Measurements from ENCODE around the gene E4F1.
"Not testable (repeated sequence)": the region's sequence is repeated elsewhere in the genome, so short reads cannot be mapped to it uniquely, and the experiment has no call there.

Gene E4F1

GRCh38 chr16:2256531-2257140 is 33.2 kb downstream of the E4F1 start:
- Histone ChIP-seq H4K20me1 (ENCODE audit: insufficient read depth, low read length) (peaks cover 31% of the 10 kb centered on the region), H3K36me3 (replicated peaks; ENCODE audit: low read depth, low read length) (peaks cover 51% of the 10 kb centered on the region), H3K4me2 (ENCODE audit: low read length) (no peak overlapping the region), H3K27me3 (ENCODE audit: low read depth, low read length) (no peaks in the 10 kb centered on the region), H3K27ac (ENCODE audit: low read length) (no peak overlapping the region), H2AFZ (ENCODE audit: low read depth, low read length) (no peak overlapping the region), H3K4me3 (ENCODE audit: low read length) (no peak overlapping the region), H3K4me1 (ENCODE audit: low read length) (peaks cover 25% of the 10 kb centered on the region), H3K79me2 (ENCODE audit: low read length) (peaks cover 37% of the 10 kb centered on the region), H3K9ac (ENCODE audit: low read length) (no peak overlapping the region), H3K9me3 (ENCODE audit: insufficient read depth, low read length) (no peaks in the 10 kb centered on the region)
- no peak for TF ChIP-seq EZH2phosphoT487 (IDR thresholded peaks at IDR 0.05; ENCODE audit: low read depth)
- no peak for TF ChIP-seq CTCF (IDR thresholded peaks at IDR 0.05; ENCODE audit: low read depth, low read length)

GRCh38 chr16:2257726-2258125 is 34.3 kb downstream of the E4F1 start:
- Histone ChIP-seq H3K9me3 (ENCODE audit: insufficient read depth, low read length) (no peaks in the 10 kb centered on the region), H3K27ac (ENCODE audit: low read length) (no peak overlapping the region), H3K36me3 (replicated peaks; ENCODE audit: low read depth, low read length) (peaks cover 62% of the 10 kb centered on the region), H3K4me1 (ENCODE audit: low read length) (peaks cover 14% of the 10 kb centered on the region), H3K27me3 (ENCODE audit: low read depth, low read length) (no peaks in the 10 kb centered on the region), H2AFZ (ENCODE audit: low read depth, low read length) (no peak overlapping the region), H3K79me2 (ENCODE audit: low read length) (peaks cover 47% of the 10 kb centered on the region), H3K4me3 (ENCODE audit: low read length) (no peak overlapping the region), H3K4me2 (ENCODE audit: low read length) (no peak overlapping the region), H4K20me1 (ENCODE audit: insufficient read depth, low read length) (peaks cover 31% of the 10 kb centered on the region), H3K9ac (ENCODE audit: low read length) (no peak overlapping the region)
- TF ChIP-seq CTCF (IDR thresholded peaks at IDR 0.05; ENCODE audit: low read depth, low read length) (no peak), EZH2phosphoT487 (IDR thresholded peaks at IDR 0.05; ENCODE audit: low read depth) (no peak)

GRCh38 chr16:2258530-2258929 is 35.1 kb downstream of the E4F1 start:
- not testable (repeated sequence) for H3K4me2 ChIP-seq (ENCODE audit: low read length); H3K27me3 ChIP-seq (ENCODE audit: low read depth, low read length); H3K4me1 ChIP-seq (ENCODE audit: low read length); H3K9me3 ChIP-seq (ENCODE audit: insufficient read depth, low read length); H3K27ac ChIP-seq (ENCODE audit: low read length); H3K9ac ChIP-seq (ENCODE audit: low read length); H2AFZ ChIP-seq (ENCODE audit: low read depth, low read length); H3K4me3 ChIP-seq (ENCODE audit: low read length)
- Histone ChIP-seq H4K20me1 (ENCODE audit: insufficient read depth, low read length) (peaks cover 35% of the 10 kb centered on the region), H3K79me2 (ENCODE audit: low read length) (peaks cover 55% of the 10 kb centered on the region), H3K36me3 (replicated peaks; ENCODE audit: low read depth, low read length) (peaks cover 68% of the 10 kb centered on the region)

GRCh38 chr16:2260250-2260649 is 36.9 kb downstream of the E4F1 start:
- Histone ChIP-seq H3K4me2 (ENCODE audit: low read length) (no peak overlapping the region), H3K9me3 (ENCODE audit: insufficient read depth, low read length) (no peaks in the 10 kb centered on the region), H4K20me1 (ENCODE audit: insufficient read depth, low read length) (peaks cover 42% of the 10 kb centered on the region), H3K4me3 (ENCODE audit: low read length) (no peak overlapping the region), H3K4me1 (ENCODE audit: low read length) (no peaks in the 10 kb centered on the region), H3K36me3 (replicated peaks; ENCODE audit: low read depth, low read length) (peaks cover 69% of the 10 kb centered on the region), H3K79me2 (ENCODE audit: low read length) (peaks cover 70% of the 10 kb centered on the region), H3K27me3 (ENCODE audit: low read depth, low read length) (no peaks in the 10 kb centered on the region), H2AFZ (ENCODE audit: low read depth, low read length) (no peak overlapping the region), H3K9ac (ENCODE audit: low read length) (no peak overlapping the region), H3K27ac (ENCODE audit: low read length) (no peak overlapping the region)
- TF ChIP-seq EZH2phosphoT487 (IDR thresholded peaks at IDR 0.05; ENCODE audit: low read depth), result no peak
- TF ChIP-seq CTCF (IDR thresholded peaks at IDR 0.05; ENCODE audit: low read depth, low read length), result no peak

GRCh38 chr16:2263026-2263425 is 39.6 kb downstream of the E4F1 start:
- H3K27me3 ChIP-seq (ENCODE audit: low read depth, low read length); H3K4me3 ChIP-seq (ENCODE audit: low read length); H3K9me3 ChIP-seq (ENCODE audit: insufficient read depth, low read length); H3K9ac ChIP-seq (ENCODE audit: low read length); H3K4me2 ChIP-seq (ENCODE audit: low read length); H2AFZ ChIP-seq (ENCODE audit: low read depth, low read length); H3K27ac ChIP-seq (ENCODE audit: low read length): not testable (repeated sequence)
- H3K4me1 ChIP-seq (ENCODE audit: low read length), result peaks cover 10% of the 10 kb centered on the region
- H4K20me1 ChIP-seq (ENCODE audit: insufficient read depth, low read length), result peaks cover 46% of the 10 kb centered on the region
- peaks cover 78% of the 10 kb centered on the region for H3K79me2 ChIP-seq (ENCODE audit: low read length)
- peaks cover 47% of the 10 kb centered on the region for H3K36me3 ChIP-seq (replicated peaks; ENCODE audit: low read depth, low read length)

GRCh38 chr16:2266887-2267286 is 43.5 kb downstream of the E4F1 start:
- Histone ChIP-seq H3K36me3 (replicated peaks; ENCODE audit: low read depth, low read length) (peaks cover 27% of the 10 kb centered on the region), H3K4me3 (ENCODE audit: low read length) (peak overlapping the region; percentile 87), H3K4me1 (ENCODE audit: low read length) (peaks cover 17% of the 10 kb centered on the region), H3K79me2 (ENCODE audit: low read length) (peaks cover 69% of the 10 kb centered on the region), H3K9ac (ENCODE audit: low read length) (peak overlapping the region; percentile 84), H4K20me1 (ENCODE audit: insufficient read depth, low read length) (peaks cover 46% of the 10 kb centered on the region), H3K4me2 (ENCODE audit: low read length) (peak overlapping the region; percentile 82)
- not testable (repeated sequence) for H2AFZ ChIP-seq (ENCODE audit: low read depth, low read length); H3K27ac ChIP-seq (ENCODE audit: low read length); H3K27me3 ChIP-seq (ENCODE audit: low read depth, low read length); H3K9me3 ChIP-seq (ENCODE audit: insufficient read depth, low read length)

- Histone ChIP-seq H4K20me1 (ENCODE audit: insufficient read depth, low read length) (peaks cover 44% of the 10 kb centered on the region), H3K36me3 (replicated peaks; ENCODE audit: low read depth, low read length) (peaks cover 20% of the 10 kb centered on the region), H3K4me1 (ENCODE audit: low read length) (peaks cover 17% of the 10 kb centered on the region), H3K27ac (ENCODE audit: low read length) (peak overlapping the region; percentile 86), H3K79me2 (ENCODE audit: low read length) (peaks cover 62% of the 10 kb centered on the region), H3K4me2 (ENCODE audit: low read length) (peak overlapping the region; percentile 82), H3K9ac (ENCODE audit: low read length) (peak overlapping the region; percentile 84), H3K4me3 (ENCODE audit: low read length) (peak overlapping the region; percentile 87), H2AFZ (ENCODE audit: low read depth, low read length) (peak overlapping the region; percentile 98)
- H3K27me3 ChIP-seq (ENCODE audit: low read depth, low read length); H3K9me3 ChIP-seq (ENCODE audit: insufficient read depth, low read length): not testable (repeated sequence)
Measured at GRCh38 chr16:2267505-2267912, 44.1 kb downstream of the E4F1 start.

Data from OCI-LY3 (cell line).